HG03378 (cell line): Measurements from ENCODE around the gene AQP5.

Experiments used
- ATAC-seq: cut with Tn5 transposase; IDR thresholded peaks from one replicate; pipeline ENCODE4 v1.9.1; 2021; ENCODE audit warnings: mild to moderate bottlenecking, moderate library complexity; ENCODE audit not compliant: unreplicated experiment

Gene AQP5

DNA sequence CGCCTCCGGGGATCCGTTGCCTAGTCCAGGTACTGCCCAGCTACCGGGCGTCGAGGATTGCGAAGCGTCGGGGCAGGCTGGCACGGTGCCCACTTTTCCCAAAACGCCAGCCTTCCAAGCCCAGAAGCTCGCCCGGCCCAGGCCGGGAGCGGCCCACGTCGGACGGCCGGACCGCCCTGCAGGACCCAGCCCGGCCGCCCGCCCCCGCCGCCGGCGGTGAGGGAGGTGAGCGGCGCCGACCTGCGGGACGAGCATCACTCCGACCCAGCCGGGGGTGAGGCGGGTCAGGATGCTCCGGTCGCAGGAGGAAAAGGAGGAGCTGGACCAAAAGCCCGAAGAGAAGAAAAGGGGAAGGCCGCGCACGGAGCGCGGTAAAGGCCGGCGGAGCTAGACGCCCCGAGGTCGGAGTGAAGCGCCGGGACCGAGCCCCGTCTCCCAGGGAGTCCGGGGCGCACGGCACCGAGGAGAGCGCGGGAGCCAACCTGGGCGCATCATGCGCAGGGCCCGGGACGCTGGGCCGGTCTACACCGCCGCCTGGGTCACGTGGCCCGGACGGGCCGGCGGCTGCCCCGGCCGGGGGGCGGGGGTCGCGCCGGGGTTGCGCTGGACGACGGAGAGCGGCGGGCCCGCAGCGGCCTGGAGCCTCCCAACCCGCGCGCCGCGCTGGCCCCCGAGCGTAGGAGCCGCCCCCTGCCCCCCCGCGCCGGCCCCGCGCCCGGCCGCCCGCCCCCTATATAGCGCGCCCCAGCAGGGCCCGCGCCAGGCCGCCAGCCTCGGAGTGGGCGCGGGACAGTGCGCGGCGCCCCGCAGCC lies at the start of gene AQP5:
Gene AQP5, plus strand, starts transcription at position 762 of the 812 bp plus-strand sequence. CDS start 146 bp downstream, outside the sequence.
- no peak for ATAC-seq

GRCh38 chr12:49912345-49913255 lies 49.1 kb upstream of the AQP5 start:
- ATAC-seq: no peak

DNA sequence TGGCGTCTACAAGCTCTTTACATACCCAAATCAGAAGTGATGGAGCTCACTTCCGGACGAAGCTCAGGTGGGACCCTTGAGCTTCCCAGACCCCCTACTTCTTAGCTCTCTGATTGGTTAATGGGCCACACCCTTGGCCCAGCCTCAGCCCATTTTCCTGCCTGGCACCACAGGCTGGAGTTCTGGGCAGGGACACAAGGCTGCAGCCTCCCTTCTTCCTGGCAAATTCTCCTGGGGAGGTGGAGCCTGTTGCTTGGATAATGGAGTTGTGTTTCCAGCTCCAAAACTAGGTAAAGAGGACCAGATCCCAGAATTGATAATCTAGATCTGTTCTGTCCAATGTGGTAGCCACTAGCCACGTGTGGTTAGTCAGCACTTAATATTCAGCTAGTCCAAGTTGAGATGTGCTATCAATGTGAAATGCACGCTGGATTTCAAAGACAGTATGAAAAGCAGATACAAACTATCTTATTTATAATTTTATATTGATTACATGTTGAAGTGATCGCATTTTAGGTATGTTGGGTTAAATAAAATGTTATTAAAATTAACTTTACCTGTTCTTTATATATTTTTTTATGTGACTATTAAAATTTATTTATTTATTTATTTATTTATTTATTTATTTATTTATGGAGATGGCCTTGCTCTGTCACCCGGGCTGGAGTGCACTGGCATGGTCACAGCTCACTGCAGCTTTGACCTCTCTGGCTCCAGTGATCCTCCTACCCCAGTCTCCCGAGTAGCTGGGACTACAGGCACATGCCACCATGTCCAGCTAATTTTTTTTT lies 45.3 kb upstream of the AQP5 start:
- no peak for ATAC-seq

DNA sequence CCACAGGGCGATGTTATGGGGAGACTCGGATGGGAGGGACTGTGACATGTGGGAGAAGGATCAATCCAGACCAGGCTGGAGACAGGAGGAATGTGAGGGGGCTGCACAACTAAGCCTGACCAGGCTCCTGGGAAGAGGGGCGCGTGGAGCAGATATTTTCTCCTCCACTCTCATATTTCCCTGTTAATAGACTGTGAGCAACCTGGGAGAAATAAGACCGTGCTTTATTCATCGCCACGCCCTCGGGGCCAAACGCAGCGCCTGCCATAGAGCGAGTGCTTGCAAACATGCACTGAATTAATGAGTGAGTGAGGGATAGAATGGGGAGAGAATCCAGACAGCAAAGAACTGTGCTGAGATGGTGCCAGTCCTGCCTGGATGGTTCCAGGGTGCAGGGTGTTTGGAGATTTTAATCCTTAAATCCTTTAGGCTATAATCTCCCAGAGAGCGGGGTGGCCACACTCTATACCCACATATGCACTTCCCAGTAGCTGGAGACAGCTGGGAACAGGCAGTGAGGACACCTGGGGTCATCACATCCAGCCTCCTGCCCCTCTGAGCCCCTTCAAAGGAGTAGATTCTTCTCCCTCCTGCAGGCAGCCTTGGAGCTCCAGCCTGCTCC lies 44.4 kb upstream of the AQP5 start:
- ATAC-seq: no peak

DNA sequence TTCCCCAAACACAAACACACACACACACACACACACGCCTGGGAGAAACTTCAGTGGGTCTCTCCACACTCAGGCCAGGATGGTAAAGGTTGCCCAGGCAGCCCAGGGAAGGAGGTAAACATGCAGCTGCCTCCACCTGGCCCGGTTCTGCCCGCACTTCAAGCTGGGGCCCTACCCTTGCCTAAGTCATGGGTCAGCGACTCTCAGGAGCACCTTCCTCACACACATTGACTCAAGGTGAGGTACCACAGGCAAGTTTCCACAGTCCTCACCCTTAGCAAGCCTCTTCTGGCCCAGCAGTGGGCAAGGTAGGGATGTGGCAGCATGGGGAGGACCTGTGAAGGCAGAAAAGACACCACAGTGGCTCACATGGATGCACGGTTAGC lies 43.9 kb upstream of the AQP5 start:
- ATAC-seq: no peak

- ATAC-seq: no peak
These were observed 41.3 kb upstream of the AQP5 start for GRCh38 chr12:49920241-49920914.

- ATAC-seq: no peak
These were observed 40.8 kb upstream of the AQP5 start for GRCh38 chr12:49920915-49921286.

- no peak for ATAC-seq
These were observed 40.4 kb upstream of the AQP5 start for GRCh38 chr12:49921299-49921698.

- no peak for ATAC-seq
These were observed 39.7 kb upstream of the AQP5 start for GRCh38 chr12:49921936-49922335.

GRCh38 chr12:49922349-49923034 lies 39.2 kb upstream of the AQP5 start:
- no peak for ATAC-seq

GRCh38 chr12:49923035-49923644 lies 38.5 kb upstream of the AQP5 start:
- no peak for ATAC-seq

DNA sequence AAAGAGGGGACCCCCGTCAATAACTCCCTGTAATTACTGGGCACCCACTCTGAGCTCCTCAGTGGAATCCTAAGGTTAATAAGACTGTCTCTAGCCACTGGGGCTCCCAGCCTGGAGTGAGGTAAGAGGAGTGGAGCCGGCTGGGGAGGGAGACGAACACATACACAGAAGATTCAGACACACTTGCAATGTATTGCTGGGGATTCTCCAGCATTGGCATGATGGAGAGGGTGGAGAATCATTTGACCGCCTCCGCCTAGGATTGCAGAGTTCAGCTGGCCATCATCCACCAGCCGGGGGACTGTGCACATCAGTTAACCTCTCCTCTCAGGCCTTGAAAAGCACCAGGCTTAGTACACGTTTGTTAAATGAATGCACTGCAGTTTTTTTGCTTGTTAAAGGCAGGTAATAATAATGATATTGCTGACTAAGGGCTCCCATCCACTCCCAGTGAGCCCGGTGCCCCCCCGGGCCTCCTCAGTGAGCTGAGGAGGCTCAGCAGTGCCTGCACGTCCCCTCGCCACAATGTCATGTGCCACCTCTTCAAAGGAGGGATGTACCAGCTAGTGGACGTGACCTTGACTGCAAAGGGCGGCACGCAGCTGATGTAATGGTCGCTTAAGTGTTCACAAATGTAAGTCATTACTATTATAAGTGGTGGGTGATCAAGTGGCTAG lies 37.7 kb upstream of the AQP5 start:
- ATAC-seq: no peak

DNA sequence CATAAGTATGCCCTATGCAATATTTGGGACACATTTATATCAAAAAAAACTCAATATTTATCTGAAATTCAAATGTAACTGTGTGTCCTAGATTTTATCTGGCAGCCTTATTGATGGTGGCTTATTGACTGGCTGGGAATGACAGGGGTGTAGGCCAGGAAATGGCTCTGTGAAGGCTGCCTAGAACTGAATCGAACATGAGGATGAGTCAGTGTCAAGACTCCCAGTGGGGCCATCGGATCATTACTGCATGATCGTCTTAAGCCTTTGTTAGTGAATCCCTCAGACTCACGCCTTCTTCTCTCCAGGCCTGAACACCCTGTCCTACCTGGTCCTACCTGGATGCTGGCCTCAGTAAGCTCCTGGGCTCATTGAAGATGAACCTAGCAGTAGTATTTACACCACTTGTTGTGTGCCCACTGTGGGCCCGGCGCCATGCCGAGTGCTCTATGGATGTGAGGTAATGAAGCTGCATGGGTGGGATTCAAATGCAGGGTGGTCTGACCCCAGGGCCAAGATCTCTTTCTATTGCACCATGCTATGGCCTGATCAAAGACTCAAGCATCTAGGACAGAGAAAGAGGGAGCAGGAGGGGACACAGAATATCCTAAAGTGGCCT lies 36.9 kb upstream of the AQP5 start:
- no peak for ATAC-seq

- ATAC-seq: no peak
These were observed 36.1 kb upstream of the AQP5 start for GRCh38 chr12:49925433-49926204.

- ATAC-seq: no peak
These were observed 33.2 kb upstream of the AQP5 start for GRCh38 chr12:49928471-49928870.

GRCh38 chr12:49929581-49929980 lies 32.1 kb upstream of the AQP5 start:
- no peak for ATAC-seq

GRCh38 chr12:49930515-49931288 lies 31.0 kb upstream of the AQP5 start:
- no peak for ATAC-seq
